PC-9 (cell line): ENCODE measurements around the gene NET1.

Experiments used
- CTCF ChIP-seq: fragments of 200-600 bp; sonication (generic); conservative IDR thresholded peaks from 2 replicates; pipeline ENCODE4 v1.6.1; 2017; ENCODE audit warnings: mixed run types, antibody characterized with exemption, mild to moderate bottlenecking, moderate library complexity
- EZH2 ChIP-seq: fragments of 200-600 bp; sonication (generic); IDR thresholded peaks from 2 replicates; pipeline ENCODE4 v1.8.0; 2017; ENCODE audit warnings: antibody characterized with exemption, low read depth

- TF ChIP-seq CTCF (no peak), EZH2 (no peak)
These were observed 90.5 kb downstream of the NET1 start for GRCh38 chr10:5502571-5503476.
